PC-3 (cell line): Measurements from ENCODE around the gene FLRT1. TPM values are rescaled to one million over a fixed set of nuclear protein-coding genes. Genes with fewer than 3 reads are reported as not detected.

Experiments
- ATAC-seq: fragments of 200-7000 bp; cut with Tn5 transposase; 2 replicates; pipeline ENCODE4 v1.9.1; 2020; ENCODE audit warnings: mild to moderate bottlenecking, moderate library complexity
- BruUV-seq: library from RNA; stranded (reverse); fragments of 400-500 nt; replicated peaks from 2 replicates; lab custom pipeline; 2021; lab: Mats Ljungman, UMichigan
- CTCF ChIA-PET: fragments of 300-600 bp; sonication (Branson Sonifier 250); formaldehyde crosslinking; loops from one replicate; lab custom pipeline; 2022; ENCODE audit warnings: antibody characterized with exemption; lab: Charles Lee
- POLR2A ChIA-PET: fragments of 300-600 bp; sonication (Branson Sonifier 250); formaldehyde crosslinking; loops from one replicate; lab custom pipeline; 2022; ENCODE audit warnings: antibody characterized with exemption; ENCODE audit not compliant: unreplicated experiment; lab: Charles Lee
- DNase-seq: peaks from one replicate; pipeline ENCODE4 v3.0.0-alpha.2; 2015
- H2AFZ ChIP-seq: fragments of 300-600 bp; sonication (generic); 2 replicates; pipeline ENCODE4 v1.6.0; 2016; ENCODE audit warnings: antibody characterized with exemption, low read length
- H3F3A ChIP-seq: fragments of 300-600 bp; sonication (generic); one replicate; pipeline ENCODE4 v1.6.0; 2017; ENCODE audit warnings: antibody characterized with exemption, low read length, control low read depth, mild to moderate bottlenecking; ENCODE audit not compliant: unreplicated experiment
- H3K27ac ChIP-seq: fragments of 300-600 bp; sonication (generic); 2 replicates; pipeline ENCODE4 v1.5.1; 2016; ENCODE audit warnings: mild to moderate bottlenecking, low read length
- H3K27me3 ChIP-seq: fragments of 300-600 bp; sonication (generic); 2 replicates; pipeline ENCODE4 v1.6.1; 2016; ENCODE audit warnings: low read length, mixed read lengths
- H3K36me3 ChIP-seq: fragments of 300-600 bp; sonication (generic); 2 replicates; pipeline ENCODE4 v1.6.1; 2016; ENCODE audit warnings: low read depth, mixed run types, low read length, mixed read lengths
- H3K4me1 ChIP-seq: fragments of 300-600 bp; sonication (generic); 2 replicates; pipeline ENCODE4 v1.5.1; 2016; ENCODE audit warnings: low read length; ENCODE audit not compliant: insufficient read depth
- H3K4me2 ChIP-seq: fragments of 300-600 bp; sonication (generic); 2 replicates; pipeline ENCODE4 v1.6.0; 2016; ENCODE audit warnings: low read length
- H3K4me3 ChIP-seq: fragments of 300-600 bp; sonication (generic); 2 replicates; pipeline ENCODE4 v1.5.1; 2016; ENCODE audit warnings: mild to moderate bottlenecking, low read length, mixed read lengths
- H3K79me2 ChIP-seq: fragments of 300-600 bp; sonication (generic); 2 replicates; pipeline ENCODE4 v1.6.1; 2017; ENCODE audit warnings: low read length, mixed read lengths
- H3K9ac ChIP-seq: fragments of 300-600 bp; sonication (generic); 2 replicates; pipeline ENCODE4 v1.6.0; 2016; ENCODE audit warnings: mild to moderate bottlenecking, low read length
- H3K9me2 ChIP-seq: fragments of 300-600 bp; sonication (generic); replicated peaks from 2 replicates; pipeline ENCODE4 v1.6.1; 2016; ENCODE audit warnings: mixed run types, low read length, mixed read lengths
- H3K9me3 ChIP-seq: fragments of 300-600 bp; sonication (generic); 2 replicates; pipeline ENCODE4 v1.6.1; 2016; ENCODE audit warnings: low read length, mixed read lengths
- H4K20me1 ChIP-seq: fragments of 300-600 bp; sonication (generic); 2 replicates; pipeline ENCODE4 v1.6.1; 2016; ENCODE audit warnings: low read length, mixed read lengths
- EZH2 ChIP-seq: fragments of 300-600 bp; sonication (generic); IDR thresholded peaks from one replicate; pipeline ENCODE4 v1.6.1; 2017; ENCODE audit warnings: antibody characterized with exemption, mild to moderate bottlenecking, low read length; ENCODE audit not compliant: unreplicated experiment
- EZH2phosphoT487 ChIP-seq: fragments of 300-600 bp; sonication (generic); IDR thresholded peaks from 2 replicates; pipeline ENCODE4 v1.6.1; 2018; ENCODE audit warnings: mild to moderate bottlenecking, antibody characterized with exemption, low read length, borderline replicate concordance
- intact Hi-C: fragments of 100-400 bp; cut with micrococcal nuclease; formaldehyde crosslinking; loops from 2 replicates; pipeline ENCODE4 v1.9.0; 2023
- total RNA-seq: library from RNA; depleted of rRNA; stranded (reverse); fragments of >200 nt; gene quantifications from 2 replicates; pipeline ENCODE4 v1.2.3, GENCODE V29; 2014
- TF ChIP-seq, protein P1 (sequence below): fragments of 300-600 bp; sonication (generic); conservative IDR thresholded peaks from 2 replicates; pipeline ENCODE4 v1.5.1; 2017; ENCODE audit warnings: antibody characterized with exemption, low read depth, mild to moderate bottlenecking, low read length

Gene FLRT1
- total RNA-seq, 1 experiment from 2014 or later, result not detected

GRCh38 chr11:63993993-63994392 is 41.7 kb upstream of the FLRT1 start:
- Histone ChIP-seq H3K9me3 (no peaks in the 10 kb centered on the region), H3K9ac (no peak overlapping the region), H3F3A (no peaks in the 10 kb centered on the region), H3K27ac (no peak overlapping the region), H3K9me2 (no peaks in the 10 kb centered on the region), H3K4me3 (no peak overlapping the region), H3K4me2 (no peak overlapping the region), H2AFZ (no peak overlapping the region), H3K36me3 (peaks cover 48% of the 10 kb centered on the region), H3K4me1 (peaks cover 4% of the 10 kb centered on the region; the same call in 1 of the 2 replicates), H3K79me2 (peaks cover 8% of the 10 kb centered on the region; the same call in 1 of the 2 replicates), H3K27me3 (no peaks in the 10 kb centered on the region), H4K20me1 (no peaks in the 10 kb centered on the region)
- BruUV-seq, result no TSS peak
- CTCF ChIA-PET, result no interaction called here
- DNase-seq, result no peak
- POLR2A ChIA-PET, result no interaction called here
- intact Hi-C loops, result no loop called here
- TF ChIP-seq, protein P1, sequence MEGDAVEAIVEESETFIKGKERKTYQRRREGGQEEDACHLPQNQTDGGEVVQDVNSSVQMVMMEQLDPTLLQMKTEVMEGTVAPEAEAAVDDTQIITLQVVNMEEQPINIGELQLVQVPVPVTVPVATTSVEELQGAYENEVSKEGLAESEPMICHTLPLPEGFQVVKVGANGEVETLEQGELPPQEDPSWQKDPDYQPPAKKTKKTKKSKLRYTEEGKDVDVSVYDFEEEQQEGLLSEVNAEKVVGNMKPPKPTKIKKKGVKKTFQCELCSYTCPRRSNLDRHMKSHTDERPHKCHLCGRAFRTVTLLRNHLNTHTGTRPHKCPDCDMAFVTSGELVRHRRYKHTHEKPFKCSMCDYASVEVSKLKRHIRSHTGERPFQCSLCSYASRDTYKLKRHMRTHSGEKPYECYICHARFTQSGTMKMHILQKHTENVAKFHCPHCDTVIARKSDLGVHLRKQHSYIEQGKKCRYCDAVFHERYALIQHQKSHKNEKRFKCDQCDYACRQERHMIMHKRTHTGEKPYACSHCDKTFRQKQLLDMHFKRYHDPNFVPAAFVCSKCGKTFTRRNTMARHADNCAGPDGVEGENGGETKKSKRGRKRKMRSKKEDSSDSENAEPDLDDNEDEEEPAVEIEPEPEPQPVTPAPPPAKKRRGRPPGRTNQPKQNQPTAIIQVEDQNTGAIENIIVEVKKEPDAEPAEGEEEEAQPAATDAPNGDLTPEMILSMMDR, result no peak
- TF ChIP-seq EZH2 (no peak), EZH2phosphoT487 (no peak)
- no peak for ATAC-seq

DNA sequence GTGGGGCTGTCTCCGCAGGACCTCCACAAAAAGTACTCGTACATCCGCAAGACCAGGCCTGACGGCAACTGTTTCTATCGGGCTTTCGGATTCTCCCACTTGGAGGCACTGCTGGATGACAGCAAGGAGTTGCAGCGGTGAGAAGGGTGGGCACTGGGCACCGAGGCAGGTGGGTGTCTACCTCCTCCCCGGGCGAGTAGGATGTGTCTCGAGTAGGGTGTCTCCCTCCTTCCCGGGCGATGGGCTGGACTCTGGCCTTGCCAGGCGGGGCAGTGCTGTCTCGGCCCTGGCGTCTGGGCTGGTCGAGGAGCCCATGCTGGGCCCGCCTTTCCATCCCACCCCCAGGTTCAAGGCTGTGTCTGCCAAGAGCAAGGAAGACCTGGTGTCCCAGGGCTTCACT is 39.2 kb upstream of the FLRT1 start:
- no TSS peak for BruUV-seq
- ATAC-seq, result no peak
- H3K9ac ChIP-seq, result no peak overlapping the region
- ChIA-PET POLR2A (no interaction called here), CTCF (no interaction called here)
- no peaks in the 10 kb centered on the region for H3K9me3 ChIP-seq
- H3K27me3 ChIP-seq, result no peaks in the 10 kb centered on the region
- no peaks in the 10 kb centered on the region for H4K20me1 ChIP-seq
- H3K4me2 ChIP-seq, result no peak overlapping the region
- H3K27ac ChIP-seq, result no peak overlapping the region
- H3K36me3 ChIP-seq, result peaks cover 32% of the 10 kb centered on the region
- no peak overlapping the region for H2AFZ ChIP-seq
- peaks cover 4% of the 10 kb centered on the region; the same call in 1 of the 2 replicates for H3K79me2 ChIP-seq
- H3F3A ChIP-seq, result no peaks in the 10 kb centered on the region
- H3K4me3 ChIP-seq, result no peak overlapping the region
- no peak for TF ChIP-seq EZH2phosphoT487
- TF ChIP-seq, protein P1, result no peak
- TF ChIP-seq EZH2, result no peak
- intact Hi-C loops, result no loop called here
- DNase-seq, result no peak
- peaks cover 13% of the 10 kb centered on the region; the same call in 1 of the 2 replicates for H3K4me1 ChIP-seq
- no peaks in the 10 kb centered on the region for H3K9me2 ChIP-seq

- H3K9me3 ChIP-seq, result no peaks in the 10 kb centered on the region
- H3K4me1 ChIP-seq, result peaks cover 13% of the 10 kb centered on the region; the same call in 1 of the 2 replicates
- H3K9me2 ChIP-seq, result no peaks in the 10 kb centered on the region
- ChIA-PET CTCF (no interaction called here), POLR2A (no interaction called here)
- H3K36me3 ChIP-seq, result peaks cover 29% of the 10 kb centered on the region
- no peak overlapping the region for H3K4me2 ChIP-seq
- intact Hi-C loops, result no loop called here
- TF ChIP-seq, protein P1, result no peak
- TF ChIP-seq EZH2phosphoT487, result no peak
- no peak for TF ChIP-seq EZH2
- H3F3A ChIP-seq, result no peaks in the 10 kb centered on the region
- BruUV-seq, result TSS peak; percentile 46
- no peaks in the 10 kb centered on the region for H3K27me3 ChIP-seq
- no peak for ATAC-seq
- H3K9ac ChIP-seq, result no peak overlapping the region
- no peak for DNase-seq
- H3K79me2 ChIP-seq, result 0 out of 2 replicates have a peak, but pooled peaks cover 4% of the 10 kb centered on the region
- H2AFZ ChIP-seq, result no peak overlapping the region
- no peaks in the 10 kb centered on the region for H4K20me1 ChIP-seq
- no peak overlapping the region for H3K27ac ChIP-seq
- no peak overlapping the region for H3K4me3 ChIP-seq
Observed at GRCh38 chr11:63997104-63997700, 38.5 kb upstream of the FLRT1 start.
